GM19452 (cell line): ENCODE data around the gene DVL2.
"Not testable (repeated sequence)": the region's sequence is repeated elsewhere in the genome, so short reads cannot be mapped to it uniquely, and the experiment has no call there.

ENCODE experiments used
- ATAC-seq: cut with Tn5 transposase; IDR thresholded peaks from one replicate; pipeline ENCODE4 v1.9.1; 2021; ENCODE audit not compliant: unreplicated experiment

DVL2 gene

GRCh38 chr17:7204336-7204735 is 30.0 kb downstream of the DVL2 start:
- ATAC-seq = no peak

- ATAC-seq = no peak
These were observed 30.9 kb downstream of the DVL2 start for GRCh38 chr17:7203391-7203790.

- ATAC-seq = no peak
These were observed 37.5 kb downstream of the DVL2 start for GRCh38 chr17:7196651-7197401.

GRCh38 chr17:7195971-7196370 is 38.3 kb downstream of the DVL2 start:
- no peak for ATAC-seq

GRCh38 chr17:7192271-7192937 is 41.9 kb downstream of the DVL2 start:
- ATAC-seq = no peak

- ATAC-seq = no peak
These were observed 42.6 kb downstream of the DVL2 start for GRCh38 chr17:7191571-7192270.

GRCh38 chr17:7191069-7191468 is 43.2 kb downstream of the DVL2 start:
- no peak for ATAC-seq

GRCh38 chr17:7190276-7190917 is 43.9 kb downstream of the DVL2 start:
- no peak for ATAC-seq

- ATAC-seq = no peak
These were observed 48.1 kb downstream of the DVL2 start for GRCh38 chr17:7186241-7186640.

- no peak for ATAC-seq
These were observed 49.7 kb downstream of the DVL2 start for GRCh38 chr17:7184647-7185046.

GRCh38 chr17:7184091-7184488 is 50.2 kb downstream of the DVL2 start:
- ATAC-seq = no peak

- ATAC-seq = no peak
These were observed 50.8 kb downstream of the DVL2 start for GRCh38 chr17:7183433-7184090.

GRCh38 chr17:7182101-7182500 is 52.2 kb downstream of the DVL2 start:
- not testable (repeated sequence) for ATAC-seq

- ATAC-seq = no peak
These were observed 54.7 kb downstream of the DVL2 start, which contains the start of gene ASGR1 for GRCh38 chr17:7179317-7180254. Gene ASGR1 (minus strand): TSS chr17:7179370. CDS start chr17:7178563, 807 bp downstream.

GRCh38 chr17:7178973-7179316 is 55.4 kb downstream of the DVL2 start:
- ATAC-seq = no peak

GRCh38 chr17:7177954-7178477 is 56.3 kb downstream of the DVL2 start:
- ATAC-seq = no peak

GRCh38 chr17:7177191-7177953 is 56.9 kb downstream of the DVL2 start:
- ATAC-seq = no peak

GRCh38 chr17:7176841-7177190 is 57.5 kb downstream of the DVL2 start:
- no peak for ATAC-seq
